WI38 (cell line): Measurements from ENCODE around the gene FASN.

Source experiments
- H3K4me3 ChIP-seq: 2 replicates; pipeline ENCODE4 v1.5.1; 2011; ENCODE audit warnings: low read depth, mild to moderate bottlenecking, control low read depth, low read length
- CTCF ChIP-seq: IDR thresholded peaks from 2 replicates; pipeline ENCODE4 v1.5.1; 2012; ENCODE audit warnings: low read depth, mild to moderate bottlenecking, control low read depth, low read length

The FASN gene

GRCh38 chr17:82121246-82121645, 23.2 kb upstream of the FASN start:
- TF ChIP-seq CTCF, result no peak
- no peak overlapping the region for H3K4me3 ChIP-seq

DNA sequence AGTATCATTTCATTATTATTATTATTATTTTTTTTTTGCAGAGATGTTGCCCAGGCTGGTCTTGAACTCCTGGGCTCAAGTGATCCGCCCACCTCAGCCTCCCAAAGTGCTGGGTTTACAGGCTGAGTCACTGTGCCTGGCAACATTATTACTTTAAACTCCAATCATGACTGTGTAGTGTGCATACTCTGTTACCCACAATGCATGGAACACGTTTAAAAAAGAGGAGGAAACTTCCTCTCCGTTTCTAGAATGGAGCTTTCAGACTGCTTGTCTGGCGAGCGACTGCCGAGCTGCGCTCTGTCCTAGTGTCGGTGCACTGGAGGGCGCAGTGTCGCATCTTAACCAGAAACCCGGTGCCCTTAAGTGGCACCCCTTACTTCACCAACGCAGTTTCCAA, 22.1 kb upstream of the FASN start:
- no peak for TF ChIP-seq CTCF
- H3K4me3 ChIP-seq, result no peak overlapping the region

- TF ChIP-seq CTCF, result no peak
- H3K4me3 ChIP-seq, result no peak overlapping the region
Observed at GRCh38 chr17:82118815-82119380, 20.9 kb upstream of the FASN start.

DNA sequence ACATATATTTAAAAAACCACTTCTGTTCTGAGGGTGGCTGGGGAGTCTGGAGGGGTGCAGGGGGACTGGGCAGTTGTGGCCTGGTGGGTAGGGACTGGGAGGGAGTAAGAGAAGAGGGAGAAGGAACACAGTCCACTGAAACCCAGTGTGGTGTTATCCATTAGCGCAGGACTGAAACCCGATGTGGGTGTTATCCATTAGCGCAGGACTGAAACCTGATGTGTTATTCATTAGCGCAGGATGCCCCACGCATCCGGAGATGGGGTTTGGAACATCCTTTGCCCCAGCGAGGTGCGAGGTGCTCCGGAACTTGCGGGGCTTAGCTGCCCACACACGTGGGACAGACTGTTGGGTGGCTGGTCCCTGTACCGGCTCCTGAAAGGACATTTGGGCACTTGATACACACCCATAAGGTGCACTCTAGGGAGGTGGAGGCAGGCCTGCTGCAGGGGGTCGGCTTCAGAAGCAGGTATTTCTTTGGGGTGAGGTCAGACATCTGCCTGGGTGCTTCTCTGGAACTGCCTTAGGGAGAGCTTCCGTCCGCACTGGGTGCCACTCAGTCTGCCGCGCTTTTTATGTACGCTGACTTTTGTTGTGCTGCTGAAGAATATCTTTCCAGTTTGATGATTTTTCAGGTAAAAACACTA, 20.3 kb upstream of the FASN start:
- no peak overlapping the region for H3K4me3 ChIP-seq
- no peak for TF ChIP-seq CTCF

DNA sequence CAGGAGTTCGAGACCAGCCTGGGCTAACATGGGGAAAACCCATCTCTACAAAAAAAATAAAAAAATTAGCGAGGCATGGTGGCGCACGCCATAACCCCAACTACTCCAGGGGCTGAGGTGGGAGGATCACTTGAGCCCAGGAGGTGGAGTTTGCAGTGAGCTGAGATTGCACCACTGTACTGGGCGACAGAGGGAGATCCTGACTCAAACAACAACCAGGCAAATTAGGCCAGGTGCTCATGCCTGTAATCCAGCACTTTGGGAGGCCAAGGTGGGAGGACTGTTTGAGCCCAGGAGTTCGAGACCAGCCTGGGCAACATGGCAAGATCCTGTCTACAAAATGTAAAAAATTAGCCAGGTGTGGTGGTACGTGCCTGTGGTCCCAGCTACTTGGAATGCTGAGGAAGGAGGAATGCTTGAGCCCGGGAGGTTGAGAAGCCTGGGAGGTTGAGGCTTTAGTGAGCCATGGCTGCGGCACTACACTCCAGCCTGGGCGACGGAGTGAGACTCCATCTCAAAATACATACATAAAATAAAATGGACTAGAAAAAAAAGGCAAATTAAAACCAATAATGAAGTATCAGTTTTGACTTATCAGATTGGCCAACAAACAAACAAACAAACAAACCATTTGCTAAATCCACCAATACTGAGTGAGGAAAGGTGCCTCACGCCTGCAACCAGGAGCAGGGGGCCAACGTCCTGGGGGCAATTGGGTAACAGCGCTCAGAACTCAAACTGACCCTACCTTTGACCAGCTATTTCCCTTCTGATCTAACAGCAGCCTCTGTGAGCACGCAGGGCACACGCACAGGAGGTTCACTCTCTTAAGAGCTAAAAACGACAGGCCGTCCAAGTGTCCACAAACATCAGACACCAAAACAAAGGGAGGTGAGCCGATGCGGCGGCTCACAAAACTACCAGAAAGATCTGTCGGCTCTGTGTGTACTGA, 19.4 kb upstream of the FASN start:
- no peak overlapping the region for H3K4me3 ChIP-seq
- TF ChIP-seq CTCF, result no peak

- H3K4me3 ChIP-seq, result no peak overlapping the region
- TF ChIP-seq CTCF, result no peak
Observed at GRCh38 chr17:82116246-82116645, 18.2 kb upstream of the FASN start.

DNA sequence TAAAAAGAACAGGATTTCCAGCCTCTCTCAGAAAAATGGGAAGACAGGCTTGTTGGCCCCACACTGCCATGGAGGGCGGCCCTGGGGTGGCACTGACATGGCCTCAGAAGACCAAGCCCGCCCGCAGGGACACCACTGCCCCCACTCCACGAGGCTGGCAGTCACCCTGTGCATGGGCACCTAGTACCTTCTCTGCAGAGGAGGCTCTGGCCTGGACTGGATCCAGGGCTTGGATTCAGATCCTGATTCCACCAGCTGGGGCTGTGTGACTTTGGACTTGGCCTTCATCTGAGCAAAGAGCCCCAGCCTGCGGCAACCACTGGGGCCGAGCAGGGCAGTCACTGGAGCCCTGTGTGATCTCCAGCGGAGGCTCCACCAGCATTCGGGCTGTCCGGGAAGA, 16.8 kb upstream of the FASN start:
- TF ChIP-seq CTCF, result no peak
- no peak overlapping the region for H3K4me3 ChIP-seq
